Neural progenitor cell (in vitro differentiated cells): ENCODE results near the gene RNF175. TPM values are rescaled to one million over a fixed set of nuclear protein-coding genes. Genes with fewer than 3 reads are reported as not detected.
A peak's percentile ranks its signal among the peaks of the same experiment; 100 is the strongest.

ENCODE experiments used
- DNase-seq: peaks from one replicate; pipeline ENCODE4 v3.0.0-alpha.2; 2016; ENCODE audit warnings: low spot score
- H2AFZ ChIP-seq: fragments of 200-600 bp; sonication (generic); replicated peaks from 2 replicates; pipeline ENCODE4 v1.6.1; 2016; ENCODE audit warnings: antibody characterized with exemption
- H3F3A ChIP-seq: fragments of 200-600 bp; sonication (generic); 2 replicates; pipeline ENCODE4 v1.6.1; 2016; ENCODE audit warnings: antibody characterized with exemption, low read depth
- H3K27ac ChIP-seq: fragments of 200-600 bp; sonication (generic); 2 replicates; pipeline ENCODE4 v1.5.1; 2016; ENCODE audit warnings: mild to moderate bottlenecking
- H3K27me3 ChIP-seq: fragments of 200-600 bp; sonication (generic); 2 replicates; pipeline ENCODE4 v1.6.1; 2016; ENCODE audit warnings: mild to moderate bottlenecking, moderate library complexity
- H3K36me3 ChIP-seq: fragments of 200-600 bp; sonication (generic); 2 replicates; pipeline ENCODE4 v1.5.1; 2016
- H3K4me1 ChIP-seq: fragments of 200-600 bp; sonication (generic); 2 replicates; pipeline ENCODE4 v1.6.1; 2016; ENCODE audit warnings: mixed run types
- H3K4me2 ChIP-seq: fragments of 200-600 bp; sonication (generic); 2 replicates; pipeline ENCODE4 v1.6.1; 2016
- H3K4me3 ChIP-seq: fragments of 200-600 bp; sonication (generic); 2 replicates; pipeline ENCODE4 v1.5.1; 2016
- H3K79me2 ChIP-seq: fragments of 200-600 bp; sonication (generic); 2 replicates; pipeline ENCODE4 v1.6.1; 2016; ENCODE audit warnings: low read depth
- H3K9ac ChIP-seq: fragments of 200-600 bp; sonication (generic); 2 replicates; pipeline ENCODE4 v1.6.1; 2016
- H3K9me3 ChIP-seq: fragments of 200-600 bp; sonication (generic); 2 replicates; pipeline ENCODE4 v1.5.1; 2016; ENCODE audit warnings: low read depth
- H4K20me1 ChIP-seq: fragments of 200-600 bp; sonication (generic); 2 replicates; pipeline ENCODE4 v1.6.1; 2016; ENCODE audit warnings: low read depth
- H3K27ac Mint-ChIP-seq: 3 replicates; pipeline ENCODE4 v1.8.0; 2021; ENCODE audit warnings: mixed read lengths
- H3K27me3 Mint-ChIP-seq: 2 replicates; pipeline ENCODE4 v1.8.0; 2022; ENCODE audit warnings: low read depth, mild to moderate bottlenecking, inconsistent platforms, moderate library complexity, mixed read lengths; ENCODE audit not compliant: insufficient read depth
- H3K36me3 Mint-ChIP-seq: 3 replicates; pipeline ENCODE4 v1.8.0; 2021; ENCODE audit warnings: mixed read lengths
- H3K4me1 Mint-ChIP-seq: 3 replicates; pipeline ENCODE4 v1.8.0; 2021; ENCODE audit warnings: mixed read lengths
- H3K4me3 Mint-ChIP-seq: 3 replicates; pipeline ENCODE4 v1.8.0; 2021; ENCODE audit warnings: mild to moderate bottlenecking, moderate library complexity, mixed read lengths
- H3K9me3 Mint-ChIP-seq: 3 replicates; pipeline ENCODE4 v1.8.0; 2020; ENCODE audit warnings: mixed read lengths
- CTCF ChIP-seq: fragments of 200-600 bp; sonication (generic); IDR thresholded peaks from 2 replicates; pipeline ENCODE4 v1.5.1; 2017; ENCODE audit warnings: antibody characterized with exemption, mild to moderate bottlenecking
- EZH2 ChIP-seq: fragments of 200-600 bp; sonication (generic); IDR thresholded peaks from 2 replicates; pipeline ENCODE4 v1.6.1; 2017; ENCODE audit warnings: antibody characterized with exemption, mild to moderate bottlenecking, moderate library complexity
- EZH2phosphoT487 ChIP-seq: fragments of 200-600 bp; sonication (generic); IDR thresholded peaks from 2 replicates; pipeline ENCODE4 v1.6.1; 2017; ENCODE audit warnings: antibody characterized with exemption
- total RNA-seq: library from RNA; depleted of rRNA; stranded (reverse); fragments of >200 nt; gene quantifications from 2 replicates; pipeline ENCODE4 v1.2.3, GENCODE V29; 2015; ENCODE audit warnings: low replicate concordance

Gene RNF175
- total RNA-seq, 1 donor from 2014 or later: 34.6 TPM

- H4K20me1 ChIP-seq: peaks cover 39% of the 10 kb centered on the region
- peak overlapping the region; percentile 98 for H3K4me3 ChIP-seq
- peaks cover 42% of the 10 kb centered on the region for H3K4me1 ChIP-seq
- peak overlapping the region; percentile 100 for H3K27ac Mint-ChIP-seq
- peaks cover 12% of the 10 kb centered on the region for H3K36me3 ChIP-seq
- H3K27ac ChIP-seq: peak overlapping the region; percentile 94
- no peaks in the 10 kb centered on the region for H3K9me3 ChIP-seq
- peak overlapping the region; percentile 60 for H3K9ac ChIP-seq
- peaks cover 9% of the 10 kb centered on the region for H3K27me3 Mint-ChIP-seq
- H3K27me3 ChIP-seq: peaks cover 7% of the 10 kb centered on the region
- H3K4me3 Mint-ChIP-seq: peak overlapping the region; percentile 97
- H3K4me2 ChIP-seq: peak overlapping the region; percentile 90
- peaks cover 81% of the 10 kb centered on the region for H3K79me2 ChIP-seq
- peaks cover 54% of the 10 kb centered on the region for H3K4me1 Mint-ChIP-seq
- peaks cover 66% of the 10 kb centered on the region for H3F3A ChIP-seq
- TF ChIP-seq CTCF: no peak
- no peak for TF ChIP-seq EZH2
- peak; percentile 88 for DNase-seq
- H2AFZ ChIP-seq: no peak overlapping the region
- peaks cover 56% of the 10 kb centered on the region for H3K36me3 Mint-ChIP-seq
- peaks cover 26% of the 10 kb centered on the region for H3K9me3 Mint-ChIP-seq
Measured at GRCh38 chr4:153789741-153790499, 30.1 kb upstream of the RNF175 start.

- peak; percentile 94 for DNase-seq
- H2AFZ ChIP-seq: no peak within 1 kb of the TSS
- peaks cover 86% of the 10 kb centered on the region for H3K79me2 ChIP-seq
- peaks cover 78% of the 10 kb centered on the region for H3F3A ChIP-seq
- peaks cover 7% of the 10 kb centered on the region for H3K27me3 ChIP-seq
- peaks cover 56% of the 10 kb centered on the region for H3K36me3 Mint-ChIP-seq
- H4K20me1 ChIP-seq: peaks cover 52% of the 10 kb centered on the region
- peak within 1 kb of the TSS; percentile 94 for H3K27ac ChIP-seq
- no peaks in the 10 kb centered on the region for H3K9me3 ChIP-seq
- H3K4me1 ChIP-seq: peaks cover 41% of the 10 kb centered on the region
- peak within 1 kb of the TSS; percentile 77 for H3K9ac ChIP-seq
- H3K4me3 ChIP-seq: peak within 1 kb of the TSS; percentile 98
- peaks cover 9% of the 10 kb centered on the region for H3K27me3 Mint-ChIP-seq
- TF ChIP-seq CTCF: no peak
- TF ChIP-seq EZH2phosphoT487: no peak
- no peak for TF ChIP-seq EZH2
- H3K4me3 Mint-ChIP-seq: peak within 1 kb of the TSS; percentile 97
- H3K4me1 Mint-ChIP-seq: peaks cover 53% of the 10 kb centered on the region
- peak within 1 kb of the TSS; percentile 90 for H3K4me2 ChIP-seq
- peaks cover 15% of the 10 kb centered on the region for H3K9me3 Mint-ChIP-seq
- peaks cover 23% of the 10 kb centered on the region for H3K36me3 ChIP-seq
- peak within 1 kb of the TSS; percentile 100 for H3K27ac Mint-ChIP-seq
Measured at GRCh38 chr4:153788413-153789276, 28.8 kb upstream of the RNF175 start, which contains the start of gene SFRP2. Gene SFRP2 (minus strand): TSS chr4:153789083. CDS start chr4:153788835, 248 bp downstream.

GRCh38 chr4:153788051-153788412 lies 28.2 kb upstream of the RNF175 start:
- peaks cover 7% of the 10 kb centered on the region for H3K27me3 ChIP-seq
- Mint-ChIP-seq H3K27ac (peak overlapping the region; percentile 87), H3K9me3 (peaks cover 8% of the 10 kb centered on the region), H3K36me3 (peaks cover 56% of the 10 kb centered on the region), H3K27me3 (peaks cover 9% of the 10 kb centered on the region), H3K4me3 (peak overlapping the region; percentile 97), H3K4me1 (peaks cover 53% of the 10 kb centered on the region)
- H3K9me3 ChIP-seq: no peaks in the 10 kb centered on the region
- H2AFZ ChIP-seq: no peak overlapping the region
- peaks cover 23% of the 10 kb centered on the region for H3K36me3 ChIP-seq
- H3K4me1 ChIP-seq: peaks cover 41% of the 10 kb centered on the region
- DNase-seq: peak; percentile 46
- peaks cover 84% of the 10 kb centered on the region for H3F3A ChIP-seq
- H4K20me1 ChIP-seq: peaks cover 58% of the 10 kb centered on the region
- peak overlapping the region; percentile 98 for H3K4me3 ChIP-seq
- H3K79me2 ChIP-seq: peaks cover 88% of the 10 kb centered on the region
- TF ChIP-seq CTCF (no peak), EZH2phosphoT487 (peak; percentile 12)
- H3K4me2 ChIP-seq: peak overlapping the region; percentile 90
- peak overlapping the region; percentile 86 for H3K27ac ChIP-seq
- H3K9ac ChIP-seq: peak overlapping the region; percentile 77
